PC-3 (cell line): ENCODE results near the gene THSD8. TPM values are rescaled to one million over a fixed set of nuclear protein-coding genes. Genes with fewer than 3 reads are reported as not detected.

ENCODE experiments used
- ATAC-seq: fragments of 200-7000 bp; cut with Tn5 transposase; 2 replicates; pipeline ENCODE4 v1.9.1; 2020; ENCODE audit warnings: mild to moderate bottlenecking, moderate library complexity
- BruUV-seq: library from RNA; stranded (reverse); fragments of 400-500 nt; replicated peaks from 2 replicates; lab custom pipeline; 2021; lab: Mats Ljungman, UMichigan
- CTCF ChIA-PET: fragments of 300-600 bp; sonication (Branson Sonifier 250); formaldehyde crosslinking; loops from one replicate; lab custom pipeline; 2022; ENCODE audit warnings: antibody characterized with exemption; lab: Charles Lee
- POLR2A ChIA-PET: fragments of 300-600 bp; sonication (Branson Sonifier 250); formaldehyde crosslinking; loops from one replicate; lab custom pipeline; 2022; ENCODE audit warnings: antibody characterized with exemption; ENCODE audit not compliant: unreplicated experiment; lab: Charles Lee
- DNase-seq: peaks from one replicate; pipeline ENCODE4 v3.0.0-alpha.2; 2015
- H2AFZ ChIP-seq: fragments of 300-600 bp; sonication (generic); 2 replicates; pipeline ENCODE4 v1.6.0; 2016; ENCODE audit warnings: antibody characterized with exemption, low read length
- H3F3A ChIP-seq: fragments of 300-600 bp; sonication (generic); one replicate; pipeline ENCODE4 v1.6.0; 2017; ENCODE audit warnings: antibody characterized with exemption, low read length, control low read depth, mild to moderate bottlenecking; ENCODE audit not compliant: unreplicated experiment
- H3K27ac ChIP-seq: fragments of 300-600 bp; sonication (generic); 2 replicates; pipeline ENCODE4 v1.5.1; 2016; ENCODE audit warnings: mild to moderate bottlenecking, low read length
- H3K27me3 ChIP-seq: fragments of 300-600 bp; sonication (generic); 2 replicates; pipeline ENCODE4 v1.6.1; 2016; ENCODE audit warnings: low read length, mixed read lengths
- H3K36me3 ChIP-seq: fragments of 300-600 bp; sonication (generic); 2 replicates; pipeline ENCODE4 v1.6.1; 2016; ENCODE audit warnings: low read depth, mixed run types, low read length, mixed read lengths
- H3K4me1 ChIP-seq: fragments of 300-600 bp; sonication (generic); 2 replicates; pipeline ENCODE4 v1.5.1; 2016; ENCODE audit warnings: low read length; ENCODE audit not compliant: insufficient read depth
- H3K4me2 ChIP-seq: fragments of 300-600 bp; sonication (generic); 2 replicates; pipeline ENCODE4 v1.6.0; 2016; ENCODE audit warnings: low read length
- H3K4me3 ChIP-seq: fragments of 300-600 bp; sonication (generic); 2 replicates; pipeline ENCODE4 v1.5.1; 2016; ENCODE audit warnings: mild to moderate bottlenecking, low read length, mixed read lengths
- H3K79me2 ChIP-seq: fragments of 300-600 bp; sonication (generic); 2 replicates; pipeline ENCODE4 v1.6.1; 2017; ENCODE audit warnings: low read length, mixed read lengths
- H3K9ac ChIP-seq: fragments of 300-600 bp; sonication (generic); 2 replicates; pipeline ENCODE4 v1.6.0; 2016; ENCODE audit warnings: mild to moderate bottlenecking, low read length
- H3K9me2 ChIP-seq: fragments of 300-600 bp; sonication (generic); replicated peaks from 2 replicates; pipeline ENCODE4 v1.6.1; 2016; ENCODE audit warnings: mixed run types, low read length, mixed read lengths
- H3K9me3 ChIP-seq: fragments of 300-600 bp; sonication (generic); 2 replicates; pipeline ENCODE4 v1.6.1; 2016; ENCODE audit warnings: low read length, mixed read lengths
- H4K20me1 ChIP-seq: fragments of 300-600 bp; sonication (generic); 2 replicates; pipeline ENCODE4 v1.6.1; 2016; ENCODE audit warnings: low read length, mixed read lengths
- CTCF ChIP-seq: fragments of 300-600 bp; sonication (generic); conservative IDR thresholded peaks from 2 replicates; pipeline ENCODE4 v1.5.1; 2017; ENCODE audit warnings: antibody characterized with exemption, low read depth, mild to moderate bottlenecking, low read length
- EZH2 ChIP-seq: fragments of 300-600 bp; sonication (generic); IDR thresholded peaks from one replicate; pipeline ENCODE4 v1.6.1; 2017; ENCODE audit warnings: antibody characterized with exemption, mild to moderate bottlenecking, low read length; ENCODE audit not compliant: unreplicated experiment
- EZH2phosphoT487 ChIP-seq: fragments of 300-600 bp; sonication (generic); IDR thresholded peaks from 2 replicates; pipeline ENCODE4 v1.6.1; 2018; ENCODE audit warnings: mild to moderate bottlenecking, antibody characterized with exemption, low read length, borderline replicate concordance
- intact Hi-C: fragments of 100-400 bp; cut with micrococcal nuclease; formaldehyde crosslinking; loops from 2 replicates; pipeline ENCODE4 v1.9.0; 2023
- total RNA-seq: library from RNA; depleted of rRNA; stranded (reverse); fragments of >200 nt; gene quantifications from 2 replicates; pipeline ENCODE4 v1.2.3, GENCODE V29; 2014

THSD8 gene
- total RNA-seq, 1 experiment from 2014 or later, result not detected

GRCh38 chr19:12778017-12778904 lies 23.6 kb upstream of the THSD8 start:
- H3K9ac ChIP-seq, result peak overlapping the region; percentile 59
- H3K27ac ChIP-seq, result peak overlapping the region; percentile 33; the same call in 1 of the 2 replicates
- H3F3A ChIP-seq, result peaks cover 5% of the 10 kb centered on the region
- BruUV-seq, result TSS peak; percentile 44
- peak overlapping the region; percentile 89 for H3K4me2 ChIP-seq
- no peaks in the 10 kb centered on the region for H4K20me1 ChIP-seq
- H3K79me2 ChIP-seq, result no peaks in the 10 kb centered on the region
- H3K4me1 ChIP-seq, result peaks cover 44% of the 10 kb centered on the region
- H2AFZ ChIP-seq, result peak overlapping the region; percentile 86
- ATAC-seq (peak; percentile 23), DNase-seq (peak; percentile 58)
- TF ChIP-seq EZH2 (no peak), EZH2phosphoT487 (no peak), CTCF (no peak)
- no peaks in the 10 kb centered on the region for H3K9me2 ChIP-seq
- H3K4me3 ChIP-seq, result peak overlapping the region; percentile 68
- ChIA-PET CTCF (interaction anchor here (0.6 to 1.3 kb wide), 6 partner anchors 11 to 1403 kb away, joined by 3 to 6 read pairs (median 4); no protein-coding TSS in a partner anchor), POLR2A (interaction anchor here (0.6 to 1.4 kb wide), 3 partner anchors 13 to 95 kb away, joined by 8 to 17 read pairs (median 11); partner anchors contain the start of gene JUNB)
- no peaks in the 10 kb centered on the region for H3K36me3 ChIP-seq
- no peaks in the 10 kb centered on the region for H3K9me3 ChIP-seq
- intact Hi-C loops, result loop anchor here (5.0 kb wide), 1 partner anchor 69 kb away; no protein-coding TSS in a partner anchor
- H3K27me3 ChIP-seq, result no peaks in the 10 kb centered on the region

- CTCF ChIA-PET, result interaction anchor here (1.0 to 1.3 kb wide), 2 partner anchors 10 to 17 kb away, joined by 4 to 5 read pairs; no protein-coding TSS in a partner anchor
- Histone ChIP-seq H3K79me2 (no peaks in the 10 kb centered on the region), H4K20me1 (no peaks in the 10 kb centered on the region), H3K4me2 (peak overlapping the region; percentile 89), H3K27me3 (no peaks in the 10 kb centered on the region), H3K9me2 (no peaks in the 10 kb centered on the region), H3K9me3 (no peaks in the 10 kb centered on the region), H3K4me3 (peak overlapping the region; percentile 68), H3F3A (peaks cover 6% of the 10 kb centered on the region), H3K9ac (0 out of 2 replicates have a peak overlapping the region, but pooled peaks have one; percentile 59), H3K27ac (peak overlapping the region; percentile 33; the same call in 1 of the 2 replicates), H3K4me1 (peaks cover 44% of the 10 kb centered on the region), H2AFZ (peak overlapping the region; percentile 86), H3K36me3 (no peaks in the 10 kb centered on the region)
- POLR2A ChIA-PET, result interaction anchor here (0.8 kb wide), 1 partner anchor 13 kb away, joined by 8 read pairs; the partner anchor contains the start of gene JUNB
- TF ChIP-seq EZH2 (no peak), CTCF (no peak), EZH2phosphoT487 (no peak)
- ATAC-seq, result no peak
- DNase-seq, result no peak
- intact Hi-C loops, result loop anchor here (5.0 kb wide), 1 partner anchor 68 kb away; no protein-coding TSS in a partner anchor
- no TSS peak for BruUV-seq
Observed at GRCh38 chr19:12778905-12779161, 23.0 kb upstream of the THSD8 start.
